Left kidney (tissue), 8 donors: ENCODE measurements around the gene MZB1. TPM values are rescaled to one million over a fixed set of nuclear protein-coding genes. Genes with fewer than 3 reads are reported as not detected.

Experiments used
- DNase-seq: peaks from one replicate; pipeline ENCODE4 v3.0.0-alpha.2; 2013
- long read RNA-seq, 8 donors: transcript quantifications; one replicate each; lab custom pipeline, GENCODE V29; 2026
- polyA plus RNA-seq: library from polyadenylated mRNA; unstranded; fragments of 120-200 nt; gene quantifications from one replicate; pipeline ENCODE4 v1.2.1, GENCODE V29; 2013; ENCODE audit not compliant: insufficient read length

Gene MZB1, protein sequence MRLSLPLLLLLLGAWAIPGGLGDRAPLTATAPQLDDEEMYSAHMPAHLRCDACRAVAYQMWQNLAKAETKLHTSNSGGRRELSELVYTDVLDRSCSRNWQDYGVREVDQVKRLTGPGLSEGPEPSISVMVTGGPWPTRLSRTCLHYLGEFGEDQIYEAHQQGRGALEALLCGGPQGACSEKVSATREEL
- polyA plus RNA-seq, result 0.96 TPM
- long read RNA-seq, donor 1, result 0 reads
- long read RNA-seq, donor 2, partial matches to known transcripts, result 0 of 1 reads
- long read RNA-seq, donor 2, other reads (novel, unspliced or antisense), result 0 of 1 reads
- long read RNA-seq, donor 3, partial matches to known transcripts, result 0 of 1 reads
- long read RNA-seq, donor 3, other reads (novel, unspliced or antisense), result 0 of 1 reads
- long read RNA-seq, donor 4, partial matches to known transcripts, result 0 of 1 reads
- long read RNA-seq, donor 4, other reads (novel, unspliced or antisense), result 0 of 1 reads
- long read RNA-seq, donor 5, partial matches to known transcripts, result 0 of 1 reads
- long read RNA-seq, donor 5, other reads (novel, unspliced or antisense), result 0 of 1 reads
- long read RNA-seq, donor 6, result 0 reads
- long read RNA-seq, donor 7, result 0 reads
- long read RNA-seq, donor 8, result 0 reads

DNA sequence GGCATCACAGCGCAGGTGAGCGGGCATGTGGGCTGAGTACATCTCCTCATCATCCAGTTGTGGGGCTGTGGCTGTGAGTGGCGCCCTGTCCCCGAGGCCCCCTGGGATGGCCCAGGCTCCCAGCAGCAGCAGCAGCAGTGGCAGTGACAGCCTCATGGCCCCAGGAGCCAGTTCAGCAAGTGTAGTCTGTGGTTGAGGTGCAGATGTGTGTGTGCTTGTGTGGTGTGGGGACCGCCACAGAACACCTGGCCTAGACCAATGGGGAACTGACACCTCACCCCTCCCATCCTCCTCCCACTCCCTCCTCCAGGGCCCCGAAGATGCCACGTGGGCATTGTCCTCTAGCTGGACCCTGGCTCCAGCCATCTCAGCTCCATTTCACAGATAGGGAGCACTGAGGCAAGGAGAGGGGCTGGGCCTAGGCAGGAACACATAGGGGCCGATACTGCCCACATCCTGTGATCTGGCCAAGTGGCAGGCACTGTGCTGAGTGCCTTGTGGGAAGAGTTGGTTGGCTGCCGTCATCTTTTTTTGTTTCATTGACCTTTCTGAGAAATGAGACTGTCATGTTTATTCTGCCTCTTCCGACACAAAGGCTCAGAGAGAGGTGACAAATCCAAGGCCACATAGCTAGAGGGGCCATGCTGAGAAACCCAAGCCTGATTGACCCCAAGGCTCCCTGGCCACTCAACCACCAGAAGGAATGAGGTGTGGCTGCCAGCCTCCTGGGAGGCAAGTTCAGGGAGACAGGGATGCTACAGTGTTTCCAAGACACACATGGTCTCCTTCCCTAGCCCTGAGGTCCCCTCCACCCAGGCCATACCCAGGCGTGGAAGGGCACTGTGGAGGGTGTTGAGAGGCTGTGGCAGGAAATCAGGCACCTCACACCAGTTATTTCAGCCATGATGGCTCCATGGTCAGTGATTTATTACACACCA is at the start of gene MZB1:
TSS of gene MZB1 (minus strand) at position 213 of the 938 bp plus-strand sequence. CDS start at position 156, 57 bp downstream.
- DNase-seq, result no peak

DNA sequence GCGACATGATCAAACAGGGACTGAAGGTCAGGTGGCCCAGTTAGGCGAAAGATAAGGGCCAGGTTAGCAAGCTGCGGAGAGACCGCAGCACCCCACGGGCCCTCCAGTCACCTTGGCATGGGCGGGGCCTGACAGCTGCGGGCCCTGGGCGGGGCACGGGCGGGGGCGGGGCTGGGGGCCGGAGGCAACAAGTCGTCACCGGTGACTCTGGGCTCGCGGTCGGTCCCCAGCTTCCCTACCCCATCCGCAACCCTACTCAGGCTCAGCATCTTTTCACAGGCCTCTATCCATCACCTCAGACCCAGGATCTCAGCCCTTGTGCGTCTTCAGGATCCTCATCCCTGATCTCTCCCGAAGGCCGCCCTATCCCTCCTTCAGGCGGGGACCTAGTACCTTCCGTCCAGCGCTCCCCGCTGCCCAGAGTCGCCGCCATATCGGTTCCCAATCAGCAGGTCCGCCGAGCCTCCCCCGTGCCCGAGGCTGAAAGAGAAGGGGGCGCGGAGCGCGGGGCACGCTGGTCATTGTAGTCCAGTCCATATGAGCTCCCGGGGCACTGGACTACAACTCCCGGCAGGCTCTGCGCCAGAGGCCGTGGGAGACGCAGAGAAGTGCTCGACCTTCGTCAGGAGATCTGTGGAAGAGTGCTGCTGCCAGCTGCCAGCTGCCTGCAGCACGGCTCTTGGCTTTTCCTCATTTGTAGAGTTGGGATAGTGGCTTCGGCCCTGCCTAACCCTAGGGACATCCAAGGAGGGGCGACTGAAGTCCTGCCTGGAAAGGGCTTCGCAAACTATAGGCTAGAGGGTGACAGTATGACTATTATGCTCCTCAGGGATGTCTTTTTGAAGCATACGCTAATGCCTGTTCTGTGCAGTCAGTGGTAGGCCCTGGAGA is 49.5 kb upstream of the MZB1 start, which contains the start of gene DNAJC18:
TSS of gene DNAJC18 (minus strand) at position 513 of the 891 bp plus-strand sequence. CDS start at position 433, 80 bp downstream.
- DNase-seq, result peak; percentile 92

DNA sequence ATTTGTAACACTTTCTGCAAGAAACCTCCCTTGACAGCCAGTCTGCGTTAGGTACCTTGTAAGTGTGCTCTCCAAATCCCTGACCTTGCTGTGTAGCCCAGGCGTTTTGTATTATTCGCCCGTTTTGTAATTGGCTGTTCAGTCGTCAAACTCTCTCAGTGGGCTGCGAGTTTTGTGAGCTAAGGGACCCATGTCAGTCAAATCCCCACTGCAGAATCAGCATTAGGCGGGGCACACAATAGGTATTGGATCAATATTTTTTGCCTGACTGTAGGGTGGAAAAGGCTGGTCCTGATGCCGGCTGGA is 48.9 kb upstream of the MZB1 start:
- DNase-seq, result no peak

DNA sequence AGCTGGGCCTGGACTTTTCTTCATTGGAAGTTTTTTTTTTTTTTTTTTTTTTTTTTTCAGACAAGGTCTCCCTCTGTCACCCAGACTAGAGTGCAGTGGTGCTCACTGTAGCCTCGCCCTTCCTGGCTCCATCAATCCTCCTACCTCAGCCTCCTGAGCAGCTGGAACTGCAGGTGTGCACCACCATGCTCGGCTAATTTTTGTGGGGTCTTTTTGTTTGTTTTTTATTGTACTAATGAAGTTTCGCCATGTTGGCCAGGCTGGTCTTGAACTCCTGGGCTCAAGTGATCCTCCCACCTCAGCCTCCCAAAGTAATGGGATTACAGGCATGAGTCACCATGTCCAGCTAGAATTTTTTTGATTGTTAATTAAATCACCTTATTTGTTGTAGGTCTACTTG is 46.0 kb upstream of the MZB1 start:
- DNase-seq, result no peak

DNA sequence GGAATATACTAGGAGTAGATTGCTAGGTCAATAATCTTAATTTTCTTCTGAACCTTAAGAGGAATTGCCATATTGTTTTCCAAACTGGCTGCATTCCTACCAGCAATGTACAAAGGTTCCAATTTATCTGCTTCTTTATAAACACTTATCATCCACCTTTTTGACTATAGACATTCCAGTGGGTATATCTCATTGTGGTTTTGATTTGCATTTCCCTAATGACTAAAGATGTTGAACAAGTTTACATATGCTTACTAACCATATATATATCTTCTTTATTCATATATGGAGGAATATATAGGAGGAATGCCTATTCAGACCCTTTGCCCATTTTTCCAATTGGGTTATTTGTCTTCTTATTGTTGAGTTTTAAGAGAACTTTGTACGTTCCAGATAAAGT is 42.0 kb upstream of the MZB1 start:
- DNase-seq, result no peak

DNA sequence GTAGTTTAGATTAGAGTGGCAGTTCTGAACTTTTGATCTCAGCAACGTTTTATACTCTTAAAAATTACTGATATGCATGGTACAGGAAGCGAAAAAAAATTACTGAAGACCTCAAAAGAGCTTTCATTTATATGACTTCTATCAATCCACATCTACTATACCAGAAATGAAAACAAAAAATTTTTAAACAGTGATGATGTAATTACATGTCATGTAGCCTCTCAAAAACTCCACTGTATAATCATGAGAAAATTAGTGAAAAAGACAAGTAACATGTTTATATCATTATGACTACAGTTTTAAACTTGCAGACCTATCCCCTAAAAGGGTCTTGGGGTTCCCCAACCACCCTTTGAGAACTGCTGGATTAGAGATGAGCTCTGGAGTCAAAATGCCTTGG is 40.3 kb upstream of the MZB1 start:
- DNase-seq, result no peak

DNA sequence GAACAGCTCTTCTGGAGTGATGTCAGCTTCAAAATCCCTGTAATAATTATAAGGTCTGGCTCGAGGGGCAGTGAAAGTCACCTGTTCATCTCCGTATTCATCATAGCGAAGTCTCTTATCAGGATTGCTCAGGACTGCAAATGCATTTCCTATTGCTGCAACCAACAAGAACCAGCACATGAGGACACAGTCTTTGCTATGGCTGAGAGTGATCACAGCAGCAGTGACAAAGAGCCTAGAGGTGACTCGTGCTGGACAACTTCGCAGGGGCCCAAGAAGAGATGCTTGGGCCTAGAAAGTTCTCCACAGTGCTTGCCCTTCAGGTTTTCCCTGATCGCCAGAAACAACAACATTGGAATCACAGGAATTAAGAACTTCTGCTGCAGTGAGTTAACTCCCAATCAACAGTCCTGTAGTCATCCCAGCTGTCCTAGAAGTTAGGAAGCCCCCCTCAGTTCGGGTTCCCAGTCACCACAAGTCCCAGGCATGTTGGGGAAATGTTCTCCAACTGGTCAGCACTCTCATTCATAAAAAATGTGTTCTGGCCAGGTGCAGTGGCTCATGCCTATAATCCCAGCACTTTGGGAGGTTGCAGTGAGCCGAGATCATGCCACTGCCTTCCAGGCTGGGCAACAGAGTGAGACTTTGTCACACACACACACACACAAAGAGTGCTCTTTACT is 36.6 kb upstream of the MZB1 start:
- no peak for DNase-seq

DNA sequence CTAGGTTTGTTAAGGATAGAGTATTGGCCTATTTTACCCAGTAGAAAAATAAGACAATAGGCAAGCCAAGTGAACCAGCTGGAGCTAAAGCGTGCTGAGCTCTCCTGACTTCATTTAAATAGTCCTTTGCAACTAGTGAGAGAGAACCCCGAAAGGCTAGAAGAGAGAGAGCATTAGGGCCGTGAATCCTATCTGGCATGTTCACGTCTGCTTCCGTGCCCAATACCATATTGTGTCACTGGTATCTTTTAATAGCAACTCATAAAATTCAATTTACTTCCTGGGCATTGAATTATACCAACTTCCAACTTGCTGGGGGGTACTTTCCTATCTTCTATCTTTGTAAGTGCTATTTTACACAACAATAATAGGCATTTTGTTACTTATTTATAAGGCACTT is 35.8 kb upstream of the MZB1 start:
- DNase-seq, result no peak

DNA sequence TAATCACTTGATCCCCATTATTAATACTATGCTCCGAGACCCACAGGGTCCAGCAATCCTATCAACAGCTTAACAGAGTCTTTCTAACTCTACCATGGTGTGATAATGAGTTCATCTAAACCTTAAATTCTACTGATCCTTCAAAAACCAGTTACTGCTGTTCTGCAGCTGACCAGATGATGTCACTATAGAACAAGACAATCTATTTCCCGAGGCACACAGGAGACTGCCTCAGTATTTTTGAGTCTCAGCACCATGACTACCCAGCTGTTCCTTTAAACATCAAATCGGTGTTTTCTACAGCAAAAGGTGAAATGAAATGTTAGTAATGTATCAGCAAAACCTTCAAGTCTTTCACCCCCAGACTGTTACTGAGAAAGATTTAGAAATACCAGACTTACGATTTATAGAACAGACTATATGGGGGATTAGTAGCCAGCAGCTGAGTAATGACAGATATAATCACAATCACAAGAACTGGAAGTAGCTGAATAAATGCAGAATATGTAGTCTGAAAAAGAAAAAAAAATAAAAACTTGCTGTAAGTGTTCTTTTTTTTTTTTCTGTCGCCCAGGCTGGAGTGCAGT is 32.7 kb upstream of the MZB1 start:
- peak; percentile 74 for DNase-seq

DNA sequence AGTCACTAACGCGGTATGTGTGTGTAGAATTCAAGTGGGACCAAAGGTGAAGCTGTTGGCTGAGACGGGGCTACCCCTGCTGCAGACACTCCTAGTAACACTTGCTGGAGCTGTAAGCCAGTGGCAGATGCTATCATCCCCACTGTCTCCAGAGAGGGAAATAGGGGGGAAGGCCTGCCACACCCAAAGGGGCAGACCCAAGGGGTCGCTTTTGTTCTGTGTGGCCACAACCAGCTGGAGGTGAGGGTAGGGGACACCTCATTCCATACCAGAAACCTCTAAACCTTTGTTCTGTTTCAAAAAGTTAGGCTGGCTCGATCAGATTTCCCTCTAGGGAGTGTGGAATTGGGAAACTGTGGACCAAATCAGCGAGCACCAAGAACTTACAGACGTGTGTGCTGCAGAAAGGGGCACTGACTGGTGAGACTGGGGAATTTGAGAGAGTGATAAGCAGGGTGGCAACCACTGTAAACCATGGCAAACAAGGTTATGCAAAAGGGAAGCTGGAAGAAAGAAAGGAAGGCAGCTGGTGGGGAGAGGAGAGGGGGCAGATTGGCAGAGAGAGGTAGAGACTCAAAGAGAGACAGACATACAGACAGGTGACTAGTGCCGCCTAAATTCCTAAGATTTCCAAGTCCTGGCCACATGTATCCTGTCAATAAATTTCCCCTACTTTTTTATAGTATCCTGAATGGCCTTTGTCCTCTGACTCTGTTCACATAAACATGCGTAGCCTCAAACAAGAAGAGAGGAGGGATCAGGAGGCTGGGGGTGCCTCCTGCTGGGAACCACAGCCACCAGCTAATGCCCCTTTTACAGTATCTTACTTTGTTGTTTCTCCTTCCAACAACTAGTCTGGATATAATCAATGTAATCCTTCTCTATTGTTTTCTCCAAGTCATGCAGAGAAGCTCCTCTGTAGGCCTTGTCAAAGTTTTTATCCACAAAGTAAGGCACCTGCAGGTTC is 29.8 kb upstream of the MZB1 start:
- no peak for DNase-seq

DNA sequence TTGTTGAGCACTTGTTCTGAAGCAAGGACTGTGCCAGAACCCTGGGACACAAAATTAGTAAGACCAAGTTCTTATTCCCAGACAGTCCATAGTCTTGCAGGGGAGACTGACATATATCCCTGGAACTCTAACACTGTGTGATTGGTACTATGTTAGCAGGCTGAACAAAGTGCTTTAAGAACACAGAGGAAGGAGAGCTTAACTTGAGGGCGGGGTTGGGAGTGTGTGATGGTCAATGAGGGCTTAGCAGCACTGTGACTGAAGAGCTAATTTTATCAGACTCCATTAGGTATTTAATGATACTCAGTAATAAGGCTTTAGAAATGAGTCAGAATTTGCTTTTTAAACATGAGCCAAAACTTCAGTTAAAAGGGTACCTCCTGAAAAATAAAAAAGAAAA is 29.1 kb upstream of the MZB1 start:
- no peak for DNase-seq

DNA sequence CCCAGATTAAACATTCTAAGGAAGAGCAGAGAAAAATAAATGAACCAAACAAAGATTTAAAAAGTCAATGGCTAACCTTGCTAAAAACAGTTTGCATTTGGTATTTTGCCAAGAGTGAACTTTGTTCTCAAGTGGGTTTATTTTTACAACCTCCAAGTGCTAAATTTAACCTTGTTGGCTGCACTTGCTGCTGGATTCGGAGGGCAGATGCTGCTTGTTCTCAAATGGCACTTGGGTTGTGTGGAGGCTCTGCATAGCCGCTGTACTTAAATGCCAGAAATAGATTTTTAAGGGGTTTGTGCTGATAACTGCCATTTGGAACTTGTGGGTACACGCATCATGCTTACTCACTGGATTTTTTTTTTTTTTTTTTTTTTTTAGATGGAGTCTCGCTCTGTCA is 27.5 kb upstream of the MZB1 start:
- peak; percentile 11 for DNase-seq

DNA sequence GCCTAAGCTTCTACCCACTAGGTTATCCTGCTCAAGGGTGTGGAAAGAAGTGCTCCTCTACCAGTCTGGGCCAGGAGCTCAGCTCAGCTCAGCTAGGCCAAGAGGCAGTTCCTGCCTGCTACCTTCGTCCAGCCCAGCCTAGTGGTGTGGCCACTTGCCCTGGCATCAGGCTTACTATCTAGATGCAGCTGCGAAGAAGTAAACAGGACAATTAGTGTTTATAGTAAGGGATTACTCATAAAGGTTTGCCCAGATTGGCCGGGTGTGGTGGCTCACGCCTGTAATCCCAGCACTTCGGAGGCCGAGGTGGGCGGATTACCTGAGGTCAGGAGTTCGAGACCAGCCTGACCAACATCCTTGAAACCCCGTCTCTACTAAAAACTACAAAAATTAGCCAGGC is 26.9 kb upstream of the MZB1 start:
- DNase-seq, result no peak

DNA sequence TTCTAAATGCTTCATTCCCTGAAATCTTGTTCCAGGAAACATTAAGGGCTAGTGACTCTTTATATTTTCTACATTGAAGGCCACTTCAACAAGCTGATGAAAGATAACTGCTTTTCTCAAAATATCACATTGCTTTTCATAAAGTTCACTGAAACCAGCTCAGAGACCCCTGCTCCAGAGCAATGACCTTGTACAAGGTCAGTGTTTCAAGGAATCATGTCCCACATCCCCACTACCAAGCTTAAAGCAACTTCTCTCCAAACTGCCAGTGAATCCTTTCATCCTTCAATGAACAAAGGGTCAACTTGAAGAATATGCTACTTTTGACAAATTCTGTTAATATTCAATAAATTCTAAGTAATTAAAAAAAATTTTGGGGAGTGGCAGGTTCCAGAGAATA is 26.2 kb upstream of the MZB1 start:
- DNase-seq, result no peak

DNA sequence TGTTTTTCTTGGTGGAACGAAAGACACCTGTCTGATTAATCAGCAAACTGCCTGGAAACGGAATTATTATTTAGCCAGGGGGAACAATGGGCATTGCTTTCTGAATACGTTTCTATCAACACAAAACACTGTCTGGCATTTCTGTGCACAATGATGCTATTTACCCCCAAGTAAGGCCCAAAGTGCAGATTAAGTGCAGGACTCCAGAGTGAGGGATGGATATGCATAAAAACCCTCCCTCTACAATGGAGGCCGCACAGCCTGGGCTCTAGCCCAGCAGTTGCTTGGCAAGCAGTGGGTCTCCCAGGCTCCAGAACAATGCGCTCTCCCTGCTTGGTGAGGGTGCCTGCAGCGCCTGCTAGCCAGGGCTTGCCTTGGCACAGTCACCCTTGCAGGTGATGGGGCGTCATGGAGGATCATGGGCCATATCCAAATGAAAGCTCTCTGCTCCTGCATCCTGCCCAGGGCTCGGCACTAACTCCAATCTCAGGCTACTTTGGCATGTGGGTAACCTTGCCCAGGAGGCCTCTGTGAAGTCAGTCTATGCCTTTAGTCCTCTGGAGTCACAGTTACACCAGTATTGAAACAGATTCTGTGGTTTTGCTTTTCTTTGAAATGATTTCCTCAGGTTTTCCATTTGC is 25.6 kb upstream of the MZB1 start:
- no peak for DNase-seq

DNA sequence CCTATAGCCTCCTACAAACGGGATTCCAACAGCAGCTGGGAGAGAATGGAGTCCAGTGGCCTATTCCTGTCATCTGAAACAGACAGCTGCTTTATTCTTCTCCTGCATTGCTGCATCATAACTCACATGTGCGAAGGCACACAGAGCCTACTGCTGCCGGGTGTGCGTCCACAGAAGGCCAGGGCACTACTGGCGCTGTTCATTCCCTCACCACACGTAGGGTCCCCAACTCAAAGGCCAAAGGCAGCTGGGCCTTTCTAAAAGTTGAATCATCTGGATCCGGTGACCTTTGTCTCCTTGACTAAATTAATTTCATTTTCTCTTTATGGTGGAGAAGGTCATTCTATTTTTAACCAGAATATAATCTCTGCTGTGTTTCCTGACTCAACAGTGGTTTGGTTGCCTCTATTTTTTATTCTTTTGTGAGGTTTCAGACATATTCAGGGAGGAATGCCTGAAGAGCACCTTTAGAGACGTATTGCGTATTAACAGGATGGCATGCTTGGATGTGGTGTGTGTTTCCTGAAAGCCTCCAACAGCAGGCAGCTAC is 24.9 kb upstream of the MZB1 start:
- no peak for DNase-seq

DNA sequence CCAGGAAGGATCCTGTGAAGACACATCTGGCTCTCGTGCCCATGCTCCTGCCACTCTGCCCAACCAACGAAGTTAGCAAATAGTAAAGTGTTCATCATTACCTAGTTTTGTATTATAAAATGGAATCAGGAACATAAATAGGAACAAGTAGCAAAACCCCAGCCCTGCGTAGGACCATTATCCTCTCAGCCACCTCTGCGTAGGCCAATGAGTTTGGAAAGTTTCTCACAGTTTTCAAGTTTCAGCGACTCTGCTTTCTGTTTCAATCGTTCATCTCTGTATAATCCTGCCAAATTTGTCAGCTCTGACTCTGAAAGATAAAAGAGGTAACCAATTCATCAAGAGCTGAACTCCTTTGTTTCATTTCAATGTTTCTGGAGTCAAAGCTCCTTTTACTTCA is 24.2 kb upstream of the MZB1 start:
- DNase-seq, result no peak

DNA sequence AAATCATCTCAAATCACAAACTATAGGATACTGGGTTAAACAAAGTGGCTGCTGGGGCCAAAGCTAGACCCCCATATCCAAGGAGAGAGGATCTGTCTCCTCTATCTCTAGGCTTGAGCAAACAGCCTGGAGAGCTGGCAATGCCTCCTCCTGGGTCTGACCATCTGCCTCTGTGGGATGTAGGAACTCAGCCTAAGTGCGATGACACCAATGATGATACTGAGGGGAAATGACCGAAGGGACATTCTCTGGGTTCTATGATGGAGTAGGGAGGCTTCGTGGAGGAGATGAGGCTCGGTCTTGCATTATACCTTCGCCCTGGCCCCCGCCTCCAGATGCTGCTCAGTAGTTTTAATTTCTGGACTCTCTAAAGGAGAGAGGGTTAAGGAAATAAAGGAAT is 23.4 kb upstream of the MZB1 start:
- DNase-seq, result no peak
